Renal cortex interstitium (tissue), 11 donors: ENCODE results near the gene HAUS3. TPM values are rescaled to one million over a fixed set of nuclear protein-coding genes. Genes with fewer than 3 reads are reported as not detected.

Experiments
- DNase-seq, 11 donors: peaks; one replicate each; pipeline ENCODE4 v3.0.0-alpha.2; 2013; ENCODE audit warnings: low read depth in 9 of 11, low spot score in 4 of 11; ENCODE audit errors: extremely low read depth in 1 of 11
- polyA plus RNA-seq, 3 donors: library from polyadenylated mRNA; unstranded; fragments of 120-200 nt; gene quantifications; one replicate each; pipeline ENCODE4 v1.2.1, GENCODE V29; 2013; ENCODE audit not compliant: insufficient read length in 3 of 3

HAUS3 gene
- polyA plus RNA-seq, 3 donors = 20.0 to 22.6 (median 20.3) TPM

- DNase-seq = no peak
Measured at GRCh38 chr4:2182994-2183393, 58.9 kb downstream of the HAUS3 start.

- DNase-seq = no peak
Measured at GRCh38 chr4:2180410-2180809, 61.5 kb downstream of the HAUS3 start.

GRCh38 chr4:2179717-2180116 is 62.2 kb downstream of the HAUS3 start:
- DNase-seq = no peak

- DNase-seq = no peak
Measured at GRCh38 chr4:2178986-2179385, 62.9 kb downstream of the HAUS3 start.

Other genes starting within 250 kb of the HAUS3 start
- 10 to 100 TPM; 27.3 to 47.6 (median 38.4) TPM for gene NELFA, start 233.1 kb downstream of the HAUS3 start, polyA plus RNA-seq
- gene NAT8L, start 182.8 kb downstream of the HAUS3 start, polyA plus RNA-seq = 1 to 10 TPM; 5.8 to 8.1 (median 6.2) TPM
- gene POLN, start within 50 bp of the HAUS3 start, polyA plus RNA-seq = 1 to 10 TPM; 2.9 to 5.0 (median 3.1) TPM
- 10 to 100 TPM; 46.2 to 72.3 (median 66.3) TPM for gene MXD4, start 20.0 kb upstream of the HAUS3 start, polyA plus RNA-seq
- gene ZFYVE28, start 176.5 kb upstream of the HAUS3 start, polyA plus RNA-seq = 1 to 10 TPM; 1.7 to 3.7 (median 1.8) TPM
- 1 to 10 TPM in 1 of 3 donors, under 1 TPM in 2; 0.78 to 1.5 (median 0.85) TPM for gene CFAP99, start 176.8 kb upstream of the HAUS3 start, polyA plus RNA-seq
- gene RNF4, start 227.0 kb upstream of the HAUS3 start, polyA plus RNA-seq = 10 to 100 TPM; 63.6 to 71.0 (median 68.6) TPM